GM12874 (cell line): ENCODE measurements around the gene PCCB.

Source experiments
- CTCF ChIP-seq: IDR thresholded peaks from 2 replicates; pipeline ENCODE4 v1.5.1; 2011; ENCODE audit warnings: low read depth, mild to moderate bottlenecking, control low read depth, low read length, moderate library complexity; ENCODE audit not compliant: insufficient read depth

PCCB gene

DNA sequence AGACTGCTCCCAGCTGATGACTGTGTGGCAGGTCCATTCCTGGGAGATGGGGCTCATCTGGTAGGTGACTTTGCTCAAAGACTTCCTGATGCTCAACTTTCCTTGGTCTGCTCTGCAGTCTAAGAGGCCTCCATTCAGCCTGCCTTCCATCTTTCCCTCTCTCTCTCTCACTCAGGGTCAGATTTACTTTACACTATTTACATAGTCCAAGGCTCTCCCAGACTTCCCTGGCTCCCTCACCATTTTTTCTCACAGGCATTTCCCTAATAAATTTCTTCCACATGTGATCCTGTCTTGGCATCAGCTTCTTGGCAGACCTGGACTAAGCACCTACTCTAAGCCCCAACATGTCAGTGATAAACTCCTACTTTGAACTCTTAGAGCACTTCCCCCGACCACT lies 13.0 kb upstream of the PCCB start:
- TF ChIP-seq CTCF = no peak

GRCh38 chr3:136237961-136238649 lies 12.0 kb upstream of the PCCB start:
- TF ChIP-seq CTCF = no peak

GRCh38 chr3:136239094-136239493 lies 11.0 kb upstream of the PCCB start:
- TF ChIP-seq CTCF = no peak

GRCh38 chr3:136245691-136246090 lies 4.4 kb upstream of the PCCB start:
- no peak for TF ChIP-seq CTCF

DNA sequence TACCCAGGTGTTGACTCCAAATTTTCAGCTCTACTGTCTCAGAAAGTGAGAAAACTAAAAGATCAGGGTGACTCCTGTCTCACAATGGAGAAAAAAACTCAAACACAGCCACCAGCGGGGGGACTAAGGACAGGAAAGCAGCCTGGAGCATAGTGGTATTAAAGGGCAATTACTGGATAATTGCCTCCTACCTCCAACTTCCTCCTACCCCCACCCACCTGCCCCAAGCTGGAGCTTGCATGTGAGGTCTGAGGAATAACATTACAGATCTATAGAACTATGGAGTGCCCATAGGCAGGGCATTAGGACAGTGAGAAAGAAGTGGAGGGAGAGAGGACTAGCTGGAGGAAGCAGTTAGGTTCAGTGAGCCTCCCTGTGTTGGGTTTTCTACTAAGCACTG lies 2.7 kb upstream of the PCCB start:
- TF ChIP-seq CTCF = no peak

GRCh38 chr3:136247855-136248590 lies 2.1 kb upstream of the PCCB start:
- TF ChIP-seq CTCF = no peak

DNA sequence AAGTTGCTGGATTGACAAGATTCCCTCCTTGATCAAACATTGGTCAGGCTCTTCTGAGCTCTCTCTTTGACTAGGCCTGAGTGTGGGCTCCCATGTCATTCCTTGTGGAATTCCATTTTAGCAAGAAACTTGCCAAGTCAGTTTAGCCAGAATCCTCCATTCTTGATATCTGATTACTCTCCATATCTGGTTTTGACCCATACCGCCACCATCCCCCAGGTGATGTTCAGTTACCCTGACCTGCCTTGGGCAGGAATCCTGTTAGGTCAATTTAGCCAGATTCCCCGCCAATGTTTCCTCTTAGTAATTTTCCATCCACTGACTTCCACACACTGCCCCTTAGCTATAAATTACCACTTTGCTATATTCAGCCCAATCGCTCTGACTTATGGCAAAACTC lies 1.0 kb upstream of the PCCB start:
- TF ChIP-seq CTCF = no peak
